Hepatocyte (in vitro differentiated cells): ENCODE data around the gene CDV3. TPM values are rescaled to one million over a fixed set of nuclear protein-coding genes. Genes with fewer than 3 reads are reported as not detected.

Experiments used
- DNase-seq: peaks from one replicate; pipeline ENCODE4 v3.0.0-alpha.2; 2016; ENCODE audit warnings: low spot score
- H2AFZ ChIP-seq: fragments of 200-600 bp; sonication (generic); 2 replicates; pipeline ENCODE4 v1.6.0; 2016; ENCODE audit warnings: antibody characterized with exemption, mild to moderate bottlenecking
- H3K27ac ChIP-seq: fragments of 200-600 bp; sonication (generic); 2 replicates; pipeline ENCODE4 v1.5.1; 2016; ENCODE audit warnings: mild to moderate bottlenecking
- H3K27me3 ChIP-seq: fragments of 200-600 bp; sonication (generic); 2 replicates; pipeline ENCODE4 v1.6.1; 2016
- H3K36me3 ChIP-seq: fragments of 200-600 bp; sonication (generic); replicated peaks from 2 replicates; pipeline ENCODE4 v1.5.1; 2016; ENCODE audit warnings: low read depth; ENCODE audit not compliant: insufficient read depth
- H3K4me1 ChIP-seq: fragments of 200-600 bp; sonication (generic); 2 replicates; pipeline ENCODE4 v1.5.1; 2016; ENCODE audit warnings: mild to moderate bottlenecking, moderate library complexity; ENCODE audit not compliant: insufficient read depth
- H3K4me2 ChIP-seq: fragments of 200-600 bp; sonication (generic); 2 replicates; pipeline ENCODE4 v1.6.0; 2016
- H3K4me3 ChIP-seq: fragments of 200-600 bp; sonication (generic); 2 replicates; pipeline ENCODE4 v1.5.1; 2016; ENCODE audit warnings: mild to moderate bottlenecking
- H3K79me2 ChIP-seq: fragments of 200-600 bp; sonication (generic); 2 replicates; pipeline ENCODE4 v1.6.0; 2017; ENCODE audit warnings: mild to moderate bottlenecking
- H3K9me2 ChIP-seq: fragments of 200-600 bp; sonication (generic); replicated peaks from 2 replicates; pipeline ENCODE4 v1.6.0; 2017; ENCODE audit warnings: mild to moderate bottlenecking; ENCODE audit not compliant: insufficient read depth
- H3K9me3 ChIP-seq: fragments of 200-600 bp; sonication (generic); 2 replicates; pipeline ENCODE4 v1.5.1; 2016; ENCODE audit warnings: low read depth, mild to moderate bottlenecking
- H4K20me1 ChIP-seq: fragments of 200-600 bp; sonication (generic); 2 replicates; pipeline ENCODE4 v1.6.0; 2016; ENCODE audit warnings: mild to moderate bottlenecking; ENCODE audit not compliant: insufficient read depth, poor library complexity, severe bottlenecking
- EZH2 ChIP-seq: fragments of 200-600 bp; sonication (generic); IDR thresholded peaks from 2 replicates; pipeline ENCODE4 v1.6.1; 2016; ENCODE audit warnings: antibody characterized with exemption, mild to moderate bottlenecking, borderline replicate concordance
- EZH2phosphoT487 ChIP-seq: fragments of 200-600 bp; sonication (generic); IDR thresholded peaks from one replicate; pipeline ENCODE4 v1.6.1; 2018; ENCODE audit warnings: antibody characterized with exemption, mild to moderate bottlenecking, low read depth, moderate library complexity; ENCODE audit not compliant: unreplicated experiment, severe bottlenecking
- WGBS: methylation state at CpG from one replicate; pipeline ENCODE4 v1.1.6; 2016; ENCODE audit warnings: low lambda C conversion rate; ENCODE audit errors: missing lambda C conversion rate; 5-methylcytosine and 5-hydroxymethylcytosine counted together
- polyA plus RNA-seq: library from polyadenylated mRNA; unstranded; fragments of >200 nt; fragmentation: Nextera tagmentation; extraction: Ambion mirVana; gene quantifications from 2 replicates; pipeline ENCODE4 v1.2.1, GENCODE V29; 2016
- total RNA-seq: library from RNA; depleted of rRNA; stranded (reverse); fragments of >200 nt; gene quantifications from 2 replicates; pipeline ENCODE4 v1.2.3, GENCODE V29; 2014
- TF ChIP-seq, protein P1 (sequence below): fragments of 200-600 bp; sonication (generic); IDR thresholded peaks from 2 replicates; pipeline ENCODE4 v1.5.1; 2016; ENCODE audit warnings: antibody characterized with exemption, mild to moderate bottlenecking; ENCODE audit not compliant: poor library complexity

The CDV3 gene
- total and polyA plus RNA-seq, 2 experiments from 2014 or later, result 97.6 to 243 TPM

DNA sequence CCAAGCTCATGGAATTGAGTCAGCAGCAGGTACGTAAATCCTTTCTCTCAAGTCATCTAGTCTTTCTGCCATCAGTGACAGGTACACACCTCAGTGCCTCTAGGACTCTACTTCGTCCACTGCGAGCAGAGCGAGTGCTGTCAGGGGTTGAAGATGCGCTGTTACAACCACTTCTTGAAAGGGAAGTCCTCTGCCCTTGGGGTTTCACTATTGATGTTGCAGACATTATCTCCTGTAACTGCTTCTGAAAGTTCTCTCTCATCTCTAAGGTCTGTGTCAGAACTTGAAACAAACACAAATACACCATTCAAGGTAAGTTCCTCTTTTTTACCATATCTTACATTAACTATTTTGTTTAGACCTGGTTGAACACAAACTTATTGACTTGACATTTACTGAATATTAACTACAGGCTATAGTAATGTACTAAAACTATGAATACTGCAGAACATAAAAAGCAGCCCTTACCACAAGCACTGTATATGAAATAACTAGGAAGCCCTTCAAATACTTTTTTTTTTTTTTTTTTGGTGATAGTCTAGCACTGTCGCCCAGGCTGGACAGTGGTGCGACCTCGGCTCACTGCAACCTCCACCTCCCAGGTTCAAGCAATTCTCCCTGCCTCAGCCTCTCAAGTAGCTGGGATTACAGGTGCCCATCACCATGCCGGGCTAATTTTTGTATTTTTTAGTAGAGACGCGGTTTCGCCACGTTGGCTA is 46.7 kb downstream of the CDV3 start:
- Histone ChIP-seq H4K20me1 (no peaks in the 10 kb centered on the region), H3K4me2 (no peak overlapping the region), H3K36me3 (no peaks in the 10 kb centered on the region), H3K4me3 (no peak overlapping the region), H3K4me1 (no peaks in the 10 kb centered on the region), H2AFZ (no peak overlapping the region), H3K27ac (no peak overlapping the region), H3K9me2 (no peaks in the 10 kb centered on the region), H3K79me2 (no peaks in the 10 kb centered on the region), H3K27me3 (no peaks in the 10 kb centered on the region), H3K9me3 (no peaks in the 10 kb centered on the region)
- no peak for TF ChIP-seq EZH2phosphoT487
- TF ChIP-seq, protein P1, sequence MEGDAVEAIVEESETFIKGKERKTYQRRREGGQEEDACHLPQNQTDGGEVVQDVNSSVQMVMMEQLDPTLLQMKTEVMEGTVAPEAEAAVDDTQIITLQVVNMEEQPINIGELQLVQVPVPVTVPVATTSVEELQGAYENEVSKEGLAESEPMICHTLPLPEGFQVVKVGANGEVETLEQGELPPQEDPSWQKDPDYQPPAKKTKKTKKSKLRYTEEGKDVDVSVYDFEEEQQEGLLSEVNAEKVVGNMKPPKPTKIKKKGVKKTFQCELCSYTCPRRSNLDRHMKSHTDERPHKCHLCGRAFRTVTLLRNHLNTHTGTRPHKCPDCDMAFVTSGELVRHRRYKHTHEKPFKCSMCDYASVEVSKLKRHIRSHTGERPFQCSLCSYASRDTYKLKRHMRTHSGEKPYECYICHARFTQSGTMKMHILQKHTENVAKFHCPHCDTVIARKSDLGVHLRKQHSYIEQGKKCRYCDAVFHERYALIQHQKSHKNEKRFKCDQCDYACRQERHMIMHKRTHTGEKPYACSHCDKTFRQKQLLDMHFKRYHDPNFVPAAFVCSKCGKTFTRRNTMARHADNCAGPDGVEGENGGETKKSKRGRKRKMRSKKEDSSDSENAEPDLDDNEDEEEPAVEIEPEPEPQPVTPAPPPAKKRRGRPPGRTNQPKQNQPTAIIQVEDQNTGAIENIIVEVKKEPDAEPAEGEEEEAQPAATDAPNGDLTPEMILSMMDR, result no peak
- TF ChIP-seq EZH2, result no peak
- WGBS, result 98% methylated on average over 13 of the region's 13 CpGs
- DNase-seq, result no peak

DNA sequence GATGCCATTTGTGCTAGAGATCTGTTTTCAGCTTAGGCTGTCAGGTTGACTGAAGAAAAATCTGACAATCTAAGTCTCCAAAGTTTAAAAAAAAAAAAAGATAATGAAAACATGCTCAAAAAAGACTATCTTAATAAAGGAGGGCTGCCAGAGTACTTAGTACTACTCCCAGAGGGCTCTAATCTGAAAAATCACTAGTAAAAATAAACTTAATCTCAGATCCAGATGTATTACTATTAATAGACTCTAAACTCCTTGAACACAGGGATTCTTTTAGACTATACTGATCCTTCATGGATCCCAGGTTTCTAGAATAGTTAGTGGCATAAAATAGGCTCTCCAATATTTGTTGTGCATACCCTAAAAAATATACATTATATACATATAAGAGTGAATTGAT is 54.3 kb downstream of the CDV3 start:
- H2AFZ ChIP-seq, result no peak overlapping the region
- no peaks in the 10 kb centered on the region for H3K27me3 ChIP-seq
- no peaks in the 10 kb centered on the region for H3K9me2 ChIP-seq
- H3K4me2 ChIP-seq, result no peak overlapping the region
- H3K4me3 ChIP-seq, result no peak overlapping the region
- H3K27ac ChIP-seq, result no peak overlapping the region
- peaks cover 2% of the 10 kb centered on the region for H3K79me2 ChIP-seq
- no peak for TF ChIP-seq EZH2phosphoT487
- no peak for TF ChIP-seq EZH2
- TF ChIP-seq, protein P1, result no peak
- no peak for DNase-seq
- no peaks in the 10 kb centered on the region for H3K36me3 ChIP-seq
- no peaks in the 10 kb centered on the region for H4K20me1 ChIP-seq
- H3K9me3 ChIP-seq, result no peaks in the 10 kb centered on the region
- no peaks in the 10 kb centered on the region for H3K4me1 ChIP-seq

DNA sequence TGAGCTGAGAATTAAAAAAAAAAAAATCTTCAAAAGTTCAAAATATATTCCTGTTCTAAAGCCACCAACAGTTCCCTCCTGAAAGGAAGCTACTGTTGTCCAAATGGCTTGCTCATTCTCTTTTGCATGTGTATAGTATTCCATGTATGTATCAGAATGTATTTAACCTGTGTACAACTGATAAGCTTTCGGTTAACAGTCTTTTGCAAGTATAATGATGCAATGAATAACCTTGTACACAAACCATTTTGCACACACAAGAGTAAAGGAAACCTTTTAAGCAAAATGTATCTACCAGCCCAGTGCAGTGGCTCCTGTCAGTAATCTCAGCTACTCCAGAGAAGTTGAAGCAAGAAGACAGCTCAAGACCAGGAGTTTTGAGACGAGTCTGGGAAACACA is 55.7 kb downstream of the CDV3 start:
- TF ChIP-seq EZH2phosphoT487 (no peak), EZH2 (no peak)
- TF ChIP-seq, protein P1, result no peak
- H3K27me3 ChIP-seq, result no peaks in the 10 kb centered on the region
- H3K4me2 ChIP-seq, result no peak overlapping the region
- H3K9me2 ChIP-seq, result no peaks in the 10 kb centered on the region
- H4K20me1 ChIP-seq, result no peaks in the 10 kb centered on the region
- H3K9me3 ChIP-seq, result no peaks in the 10 kb centered on the region
- WGBS, result 79% methylated on average over 2 of the region's 2 CpGs
- H3K79me2 ChIP-seq, result peaks cover 2% of the 10 kb centered on the region
- no peaks in the 10 kb centered on the region for H3K4me1 ChIP-seq
- no peak for DNase-seq
- no peak overlapping the region for H3K4me3 ChIP-seq
- H2AFZ ChIP-seq, result no peak overlapping the region
- no peak overlapping the region for H3K27ac ChIP-seq
- no peaks in the 10 kb centered on the region for H3K36me3 ChIP-seq

DNA sequence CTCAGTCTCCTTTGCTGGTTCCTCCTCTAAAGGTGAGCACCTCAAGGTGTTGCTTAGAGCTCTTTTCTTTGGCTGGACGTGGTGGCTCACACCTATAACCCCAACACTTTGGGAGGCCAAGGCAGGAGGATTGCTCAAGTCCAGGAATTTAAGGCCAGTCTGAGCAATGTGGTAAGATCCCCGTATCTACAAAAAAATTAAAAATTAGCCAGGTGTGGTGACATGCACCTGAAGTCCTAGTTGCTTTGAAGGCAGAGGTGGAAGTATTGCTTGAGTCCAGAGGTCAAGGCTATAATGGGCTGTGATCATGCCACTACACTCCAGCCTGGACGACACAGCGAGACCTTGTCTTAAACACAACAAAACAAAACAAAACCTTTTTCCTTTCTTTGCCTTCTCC is 60.0 kb downstream of the CDV3 start:
- no peak overlapping the region for H3K4me3 ChIP-seq
- H3K79me2 ChIP-seq, result peaks cover 5% of the 10 kb centered on the region
- no peaks in the 10 kb centered on the region for H3K27me3 ChIP-seq
- H4K20me1 ChIP-seq, result no peaks in the 10 kb centered on the region
- no peaks in the 10 kb centered on the region for H3K9me3 ChIP-seq
- H3K27ac ChIP-seq, result peak overlapping the region; percentile 74
- TF ChIP-seq, protein P1, result no peak
- TF ChIP-seq EZH2, result no peak
- no peak for TF ChIP-seq EZH2phosphoT487
- H3K36me3 ChIP-seq, result no peaks in the 10 kb centered on the region
- no peaks in the 10 kb centered on the region for H3K9me2 ChIP-seq
- no peaks in the 10 kb centered on the region for H3K4me1 ChIP-seq
- peak; percentile 22 for DNase-seq
- no peak overlapping the region for H3K4me2 ChIP-seq
- WGBS, result 79% methylated on average over 4 of the region's 4 CpGs
- H2AFZ ChIP-seq, result no peak overlapping the region
